Neural cell (in vitro differentiated cells): ENCODE measurements around the gene TMEM30B. TPM values are rescaled to one million over a fixed set of nuclear protein-coding genes. Genes with fewer than 3 reads are reported as not detected.

Experiments used
- H2AFZ ChIP-seq: fragments of 200-600, 300-800 bp; sonication (generic), shearing (Covaris generic); 2 replicates; pipeline ENCODE4 v1.6.0; 2014; ENCODE audit warnings: low read depth, mild to moderate bottlenecking, antibody characterized with exemption, low read length, moderate library complexity
- H3F3A ChIP-seq: fragments of 200-600 bp; shearing (Covaris generic); 2 replicates; pipeline ENCODE4 v1.6.1; 2016; ENCODE audit warnings: mild to moderate bottlenecking, moderate library complexity, mixed read lengths, antibody characterized with exemption, low read length; ENCODE audit not compliant: insufficient read depth, poor library complexity, severe bottlenecking
- H3K27ac ChIP-seq: fragments of 200-600, 300-800 bp; sonication (generic), shearing (Covaris generic); 2 replicates; pipeline ENCODE4 v1.5.1; 2014; ENCODE audit warnings: mild to moderate bottlenecking, low read length, moderate library complexity
- H3K27me3 ChIP-seq: fragments of 300-800, 200-600 bp; sonication (generic), shearing (Covaris generic); 2 replicates; pipeline ENCODE4 v1.6.0; 2014; ENCODE audit warnings: mild to moderate bottlenecking, low read depth, low read length, moderate library complexity; ENCODE audit not compliant: insufficient read depth
- H3K36me3 ChIP-seq: fragments of 300-800, 200-600 bp; sonication (generic), shearing (Covaris generic); 2 replicates; pipeline ENCODE4 v1.5.1; 2014; ENCODE audit warnings: mild to moderate bottlenecking, antibody characterized with exemption, low read length, moderate library complexity; ENCODE audit not compliant: insufficient read depth
- H3K4me2 ChIP-seq: fragments of 300-800, 200-600 bp; sonication (generic), shearing (Covaris generic); 2 replicates; pipeline ENCODE4 v1.6.0; 2014; ENCODE audit warnings: mild to moderate bottlenecking, low read length
- H3K4me3 ChIP-seq: fragments of 300-800, 200-600 bp; sonication (generic), shearing (Covaris generic); 2 replicates; pipeline ENCODE4 v1.5.1; 2014; ENCODE audit warnings: mild to moderate bottlenecking, low read length, moderate library complexity
- H3K79me2 ChIP-seq: fragments of 200-600 bp; shearing (Covaris generic); replicated peaks from 2 replicates; pipeline ENCODE4 v1.6.0; 2014; ENCODE audit warnings: mild to moderate bottlenecking, low read length, moderate library complexity; ENCODE audit not compliant: insufficient read depth
- H3K9ac ChIP-seq: fragments of 300-800, 200-600 bp; sonication (generic), shearing (Covaris generic); 2 replicates; pipeline ENCODE4 v1.6.1; 2016; ENCODE audit warnings: mild to moderate bottlenecking, low read length, mixed read lengths
- H3K9me2 ChIP-seq: fragments of 200-600 bp; shearing (Covaris generic); 2 replicates; pipeline ENCODE4 v1.6.1; 2016; ENCODE audit warnings: mild to moderate bottlenecking, low read length, mixed read lengths; ENCODE audit not compliant: insufficient read depth
- H3K9me3 ChIP-seq: fragments of 200-600, 300-800 bp; sonication (generic), shearing (Covaris generic); 2 replicates; pipeline ENCODE4 v1.6.1; 2016; ENCODE audit warnings: mild to moderate bottlenecking, mixed run types, low read length, moderate library complexity, mixed read lengths
- H4K20me1 ChIP-seq: fragments of 200-600 bp; shearing (Covaris generic); 2 replicates; pipeline ENCODE4 v1.6.1; 2016; ENCODE audit warnings: mild to moderate bottlenecking, mixed run types; ENCODE audit not compliant: insufficient read depth
- EP300 ChIP-seq: fragments of 450-650 bp; conservative IDR thresholded peaks from 2 replicates; pipeline ENCODE4 v1.6.1; 2014; ENCODE audit warnings: antibody characterized with exemption, mild to moderate bottlenecking, moderate library complexity; ENCODE audit not compliant: poor library complexity, severe bottlenecking
- EZH2 ChIP-seq: fragments of 200-600, 300-800 bp; shearing (Covaris generic), sonication (generic); IDR thresholded peaks from 2 replicates; pipeline ENCODE4 v1.6.1; 2014; ENCODE audit warnings: antibody characterized with exemption, low read length, borderline replicate concordance, mild to moderate bottlenecking; ENCODE audit not compliant: insufficient read depth, poor library complexity, severe bottlenecking
- MXI1 ChIP-seq: fragments of 450-650 bp; conservative IDR thresholded peaks from 2 replicates; pipeline ENCODE4 v1.6.1; 2014; ENCODE audit warnings: antibody characterized with exemption, mild to moderate bottlenecking; ENCODE audit not compliant: poor library complexity, severe bottlenecking
- POLR2AphosphoS5 ChIP-seq: IDR thresholded peaks from 2 replicates; pipeline ENCODE4 v1.6.1; 2012
- RAD21 ChIP-seq: fragments of 450-650 bp; conservative IDR thresholded peaks from 2 replicates; pipeline ENCODE4 v1.6.1; 2014; ENCODE audit warnings: antibody characterized with exemption, mild to moderate bottlenecking, moderate library complexity
- SMC3 ChIP-seq: fragments of 450-650 bp; conservative IDR thresholded peaks from 2 replicates; pipeline ENCODE4 v1.6.1; 2014; ENCODE audit warnings: antibody characterized with exemption, mild to moderate bottlenecking, moderate library complexity; ENCODE audit not compliant: poor library complexity
- TAF1 ChIP-seq: IDR thresholded peaks from 2 replicates; pipeline ENCODE4 v1.6.1; 2012; ENCODE audit warnings: low read depth
- polyA plus RNA-seq: library from polyadenylated mRNA; depleted of rRNA; stranded (reverse); fragments of >200 nt; gene quantifications from 2 replicates; pipeline ENCODE4 v1.2.3, GENCODE V29; 2014
- TF ChIP-seq, protein P1 (sequence below): IDR thresholded peaks from 2 replicates; pipeline ENCODE4 v1.6.1; 2012; ENCODE audit warnings: borderline replicate concordance
- TF ChIP-seq, protein P2 (sequence below): fragments of 450-650 bp; IDR thresholded peaks from 2 replicates; pipeline ENCODE4 v1.5.1; 2014; ENCODE audit warnings: antibody characterized with exemption, mild to moderate bottlenecking, moderate library complexity; ENCODE audit not compliant: poor library complexity, severe bottlenecking

The TMEM30B gene
- polyA plus RNA-seq, 1 donor from 2014 or later = 0.28 TPM

- H3K4me2 ChIP-seq = no peak overlapping the region
- TF ChIP-seq, protein P1, sequence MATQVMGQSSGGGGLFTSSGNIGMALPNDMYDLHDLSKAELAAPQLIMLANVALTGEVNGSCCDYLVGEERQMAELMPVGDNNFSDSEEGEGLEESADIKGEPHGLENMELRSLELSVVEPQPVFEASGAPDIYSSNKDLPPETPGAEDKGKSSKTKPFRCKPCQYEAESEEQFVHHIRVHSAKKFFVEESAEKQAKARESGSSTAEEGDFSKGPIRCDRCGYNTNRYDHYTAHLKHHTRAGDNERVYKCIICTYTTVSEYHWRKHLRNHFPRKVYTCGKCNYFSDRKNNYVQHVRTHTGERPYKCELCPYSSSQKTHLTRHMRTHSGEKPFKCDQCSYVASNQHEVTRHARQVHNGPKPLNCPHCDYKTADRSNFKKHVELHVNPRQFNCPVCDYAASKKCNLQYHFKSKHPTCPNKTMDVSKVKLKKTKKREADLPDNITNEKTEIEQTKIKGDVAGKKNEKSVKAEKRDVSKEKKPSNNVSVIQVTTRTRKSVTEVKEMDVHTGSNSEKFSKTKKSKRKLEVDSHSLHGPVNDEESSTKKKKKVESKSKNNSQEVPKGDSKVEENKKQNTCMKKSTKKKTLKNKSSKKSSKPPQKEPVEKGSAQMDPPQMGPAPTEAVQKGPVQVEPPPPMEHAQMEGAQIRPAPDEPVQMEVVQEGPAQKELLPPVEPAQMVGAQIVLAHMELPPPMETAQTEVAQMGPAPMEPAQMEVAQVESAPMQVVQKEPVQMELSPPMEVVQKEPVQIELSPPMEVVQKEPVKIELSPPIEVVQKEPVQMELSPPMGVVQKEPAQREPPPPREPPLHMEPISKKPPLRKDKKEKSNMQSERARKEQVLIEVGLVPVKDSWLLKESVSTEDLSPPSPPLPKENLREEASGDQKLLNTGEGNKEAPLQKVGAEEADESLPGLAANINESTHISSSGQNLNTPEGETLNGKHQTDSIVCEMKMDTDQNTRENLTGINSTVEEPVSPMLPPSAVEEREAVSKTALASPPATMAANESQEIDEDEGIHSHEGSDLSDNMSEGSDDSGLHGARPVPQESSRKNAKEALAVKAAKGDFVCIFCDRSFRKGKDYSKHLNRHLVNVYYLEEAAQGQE = no peak
- no peak for TF ChIP-seq POLR2AphosphoS5
- TF ChIP-seq, protein P2, sequence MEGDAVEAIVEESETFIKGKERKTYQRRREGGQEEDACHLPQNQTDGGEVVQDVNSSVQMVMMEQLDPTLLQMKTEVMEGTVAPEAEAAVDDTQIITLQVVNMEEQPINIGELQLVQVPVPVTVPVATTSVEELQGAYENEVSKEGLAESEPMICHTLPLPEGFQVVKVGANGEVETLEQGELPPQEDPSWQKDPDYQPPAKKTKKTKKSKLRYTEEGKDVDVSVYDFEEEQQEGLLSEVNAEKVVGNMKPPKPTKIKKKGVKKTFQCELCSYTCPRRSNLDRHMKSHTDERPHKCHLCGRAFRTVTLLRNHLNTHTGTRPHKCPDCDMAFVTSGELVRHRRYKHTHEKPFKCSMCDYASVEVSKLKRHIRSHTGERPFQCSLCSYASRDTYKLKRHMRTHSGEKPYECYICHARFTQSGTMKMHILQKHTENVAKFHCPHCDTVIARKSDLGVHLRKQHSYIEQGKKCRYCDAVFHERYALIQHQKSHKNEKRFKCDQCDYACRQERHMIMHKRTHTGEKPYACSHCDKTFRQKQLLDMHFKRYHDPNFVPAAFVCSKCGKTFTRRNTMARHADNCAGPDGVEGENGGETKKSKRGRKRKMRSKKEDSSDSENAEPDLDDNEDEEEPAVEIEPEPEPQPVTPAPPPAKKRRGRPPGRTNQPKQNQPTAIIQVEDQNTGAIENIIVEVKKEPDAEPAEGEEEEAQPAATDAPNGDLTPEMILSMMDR = no peak
- TF ChIP-seq SMC3 = no peak
- TF ChIP-seq MXI1 = no peak
- TF ChIP-seq EP300 = no peak
- TF ChIP-seq EZH2 = no peak
- TF ChIP-seq RAD21 = no peak
- TF ChIP-seq TAF1 = no peak
- no peak overlapping the region for H2AFZ ChIP-seq
- H3K4me3 ChIP-seq = no peak overlapping the region
- no peaks in the 10 kb centered on the region for H4K20me1 ChIP-seq
- no peaks in the 10 kb centered on the region for H3K9me2 ChIP-seq
- H3K27ac ChIP-seq = no peak overlapping the region
- no peaks in the 10 kb centered on the region for H3K9me3 ChIP-seq
- no peaks in the 10 kb centered on the region for H3K27me3 ChIP-seq
- no peaks in the 10 kb centered on the region for H3F3A ChIP-seq
- no peaks in the 10 kb centered on the region for H3K79me2 ChIP-seq
- H3K36me3 ChIP-seq = no peaks in the 10 kb centered on the region
- no peak overlapping the region for H3K9ac ChIP-seq
Observed at GRCh38 chr14:61264651-61265050, 16.5 kb downstream of the TMEM30B start.

- Histone ChIP-seq H3K4me3 (no peak overlapping the region), H3K9me3 (no peaks in the 10 kb centered on the region), H4K20me1 (no peaks in the 10 kb centered on the region), H3K27me3 (no peaks in the 10 kb centered on the region), H3K9me2 (no peaks in the 10 kb centered on the region), H3F3A (no peaks in the 10 kb centered on the region), H3K36me3 (no peaks in the 10 kb centered on the region), H2AFZ (no peak overlapping the region), H3K79me2 (no peaks in the 10 kb centered on the region), H3K4me2 (no peak overlapping the region), H3K9ac (no peak overlapping the region), H3K27ac (no peak overlapping the region)
- TF ChIP-seq RAD21 (no peak), TAF1 (no peak), POLR2AphosphoS5 (no peak), MXI1 (no peak), EZH2 (no peak), EP300 (no peak), SMC3 (no peak)
- TF ChIP-seq, protein P1 = no peak
- TF ChIP-seq, protein P2 = no peak
Observed at GRCh38 chr14:61264010-61264571, 17.0 kb downstream of the TMEM30B start.
